NCI-H1436 (cell line): ENCODE data around the gene NECAB2.

ENCODE experiments used
- DNase-seq: peaks from one replicate; lab custom pipeline; 2025; lab: John Stamatoyannopoulos, UW

NECAB2 gene

DNA sequence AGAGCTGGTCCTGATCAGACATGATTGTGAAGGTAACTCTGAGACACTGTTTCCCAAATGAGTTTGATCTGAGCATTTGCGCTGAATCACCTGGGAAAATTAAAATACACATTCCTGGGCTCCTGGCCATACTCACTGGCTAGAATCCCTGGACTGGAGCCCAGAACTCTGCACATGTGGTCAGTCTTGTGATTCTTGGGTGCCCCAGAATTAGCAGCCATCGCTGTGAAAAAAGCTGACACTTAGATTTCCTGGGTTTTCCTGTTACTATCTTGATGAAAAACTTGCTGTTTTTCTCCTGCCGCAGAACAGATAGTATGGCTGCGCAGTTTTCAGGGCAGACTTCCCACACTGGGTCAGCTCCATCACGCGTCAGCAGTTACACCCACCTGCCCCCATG, 24.6 kb downstream of the NECAB2 start:
- no peak for DNase-seq

DNA sequence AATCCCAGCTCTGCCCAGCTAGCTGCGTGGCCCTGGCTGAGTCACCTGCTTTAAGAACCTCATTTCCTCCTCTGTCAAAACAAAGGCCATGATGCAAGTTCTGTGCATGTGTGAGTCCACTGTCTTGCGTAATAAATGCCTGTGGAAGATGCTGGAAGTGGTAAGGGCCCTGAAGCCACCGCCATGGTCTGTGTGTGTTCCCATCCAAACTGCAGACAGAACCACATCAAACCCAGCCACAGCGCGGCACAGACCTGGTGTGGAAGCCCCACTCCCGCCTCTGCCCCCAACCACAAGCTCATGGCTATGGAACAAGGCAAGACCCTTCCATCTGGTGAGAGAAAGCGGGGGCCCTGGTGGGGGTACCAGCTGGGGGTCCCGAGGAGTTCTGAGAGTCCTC, 26.0 kb downstream of the NECAB2 start:
- no peak for DNase-seq

DNA sequence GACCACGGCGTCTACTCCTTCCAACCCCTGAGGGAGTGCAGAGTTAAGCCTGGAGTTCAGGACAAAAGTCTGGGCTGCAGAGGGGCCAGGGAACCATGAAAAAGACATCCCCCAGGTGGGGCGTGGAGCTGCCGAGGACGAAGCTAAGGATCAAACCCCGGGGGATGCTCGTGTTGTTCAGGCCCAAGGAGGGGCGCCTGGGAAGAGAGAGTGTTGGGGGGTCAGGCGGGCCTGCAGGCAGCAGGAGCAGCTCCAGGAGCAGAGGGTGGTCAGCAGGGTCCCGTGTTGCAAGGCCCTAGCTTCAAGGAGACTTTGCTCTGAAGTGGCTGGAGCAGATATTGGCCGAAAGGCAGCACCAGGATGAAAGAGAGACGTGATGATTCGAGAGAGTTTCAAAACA, 26.7 kb downstream of the NECAB2 start:
- DNase-seq: no peak

DNA sequence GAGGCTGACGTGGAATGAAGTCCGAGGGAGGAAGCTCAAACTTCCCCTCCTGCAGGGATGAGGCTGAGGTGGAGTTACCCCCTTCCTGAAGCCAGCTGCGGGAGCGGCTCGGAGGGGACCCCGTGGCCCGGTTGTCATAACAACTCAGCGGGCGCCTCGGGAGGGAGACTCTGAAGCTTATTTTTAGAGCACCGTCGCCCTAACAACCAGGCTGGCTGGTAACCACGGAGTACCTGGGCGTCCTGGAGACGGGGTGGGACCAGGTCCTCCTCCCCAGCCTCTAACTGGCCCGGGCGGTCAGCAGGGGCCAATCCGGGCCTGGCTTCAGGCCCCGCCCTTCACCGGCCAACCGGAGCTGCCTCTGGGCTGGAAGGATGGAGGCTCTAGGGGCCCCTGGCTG, 27.7 kb downstream of the NECAB2 start:
- DNase-seq: peak; percentile 81

DNA sequence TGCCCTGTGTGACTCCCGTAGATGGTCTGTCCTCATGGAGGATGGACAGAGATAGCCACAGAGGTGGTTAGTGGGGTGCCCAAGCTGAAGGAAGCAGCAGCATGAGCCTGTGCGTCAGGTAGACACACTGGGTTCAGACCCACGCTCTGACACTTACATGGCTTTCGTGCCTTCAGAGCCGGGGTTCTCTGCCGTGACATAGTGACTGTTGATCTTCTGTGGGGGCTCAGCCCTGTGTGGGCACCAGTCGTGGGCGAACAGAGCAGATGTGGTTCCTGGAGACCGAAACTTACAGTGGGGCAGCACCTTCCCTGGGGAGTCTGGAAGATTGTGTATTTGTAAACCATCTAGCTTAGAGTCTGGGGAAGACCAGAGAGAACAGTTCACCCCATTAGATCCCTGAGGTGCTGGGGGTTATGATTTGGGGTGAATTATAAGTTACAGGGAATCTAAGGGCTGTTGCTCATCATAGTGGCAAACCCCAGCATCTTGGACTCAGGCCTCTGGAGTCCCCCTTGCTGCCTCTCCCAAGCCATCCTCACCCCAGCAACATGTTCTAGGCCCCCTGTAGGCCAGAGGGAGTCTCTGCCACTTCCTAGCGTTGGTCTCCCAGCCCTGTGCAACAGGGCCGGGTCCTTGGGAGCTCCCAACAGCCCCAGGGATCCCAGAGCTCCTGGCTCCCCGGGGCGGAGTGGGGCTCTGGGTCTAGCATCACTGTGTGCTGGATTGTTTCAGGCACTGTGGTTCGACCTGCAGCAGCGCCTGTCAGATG, 28.6 kb downstream of the NECAB2 start:
- DNase-seq: no peak

DNA sequence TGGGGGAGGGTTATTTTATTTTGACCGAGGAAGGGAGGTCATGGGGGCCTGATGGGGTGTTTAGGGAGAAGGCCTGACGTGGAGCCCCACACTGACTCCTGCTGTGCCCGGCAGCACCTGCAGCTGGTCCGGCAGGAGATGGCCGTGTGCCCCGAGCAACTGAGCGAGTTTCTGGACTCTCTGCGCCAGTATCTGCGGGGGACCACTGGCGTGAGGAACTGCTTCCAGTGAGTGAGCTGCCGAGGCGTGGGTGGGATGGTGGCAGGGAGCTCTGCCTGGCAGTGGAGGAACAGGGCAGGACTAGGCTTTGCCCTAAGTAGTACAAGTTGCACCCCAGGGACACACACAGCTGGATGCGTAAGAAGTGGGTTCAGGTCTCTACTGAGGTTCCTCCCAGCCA, 30.0 kb downstream of the NECAB2 start:
- no peak for DNase-seq

DNA sequence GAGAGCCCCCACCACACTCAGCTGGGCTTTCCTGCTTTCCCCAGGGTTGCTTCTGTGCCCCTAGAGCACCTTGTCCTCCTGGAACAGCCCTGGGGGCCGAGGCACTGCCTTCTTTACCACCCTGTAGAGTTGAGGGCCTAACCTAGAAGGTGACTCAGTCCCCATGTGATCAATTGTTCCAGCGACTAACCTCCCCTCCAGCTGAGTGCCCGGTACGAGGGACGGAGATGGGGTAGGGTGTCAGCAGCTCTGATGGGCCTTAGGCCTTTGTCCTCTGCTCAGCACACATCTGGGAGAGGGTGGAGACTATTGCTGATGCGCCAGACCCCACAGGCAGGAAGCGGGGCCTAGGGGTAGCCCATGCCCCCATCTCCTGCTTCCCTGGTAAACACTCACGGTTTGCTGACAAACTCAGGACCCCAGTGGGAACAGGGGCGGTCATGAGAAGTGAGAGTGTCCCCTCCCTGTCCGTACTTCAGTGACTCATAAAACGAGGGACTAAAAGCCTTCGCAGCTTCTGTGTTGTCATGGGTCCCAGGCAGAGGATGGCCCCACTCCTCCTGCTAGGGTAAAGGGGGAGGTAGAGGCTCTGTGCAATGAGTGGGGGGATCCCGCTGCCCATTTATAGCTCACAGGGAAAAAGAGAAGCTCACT, 33.1 kb downstream of the NECAB2 start:
- no peak for DNase-seq

DNA sequence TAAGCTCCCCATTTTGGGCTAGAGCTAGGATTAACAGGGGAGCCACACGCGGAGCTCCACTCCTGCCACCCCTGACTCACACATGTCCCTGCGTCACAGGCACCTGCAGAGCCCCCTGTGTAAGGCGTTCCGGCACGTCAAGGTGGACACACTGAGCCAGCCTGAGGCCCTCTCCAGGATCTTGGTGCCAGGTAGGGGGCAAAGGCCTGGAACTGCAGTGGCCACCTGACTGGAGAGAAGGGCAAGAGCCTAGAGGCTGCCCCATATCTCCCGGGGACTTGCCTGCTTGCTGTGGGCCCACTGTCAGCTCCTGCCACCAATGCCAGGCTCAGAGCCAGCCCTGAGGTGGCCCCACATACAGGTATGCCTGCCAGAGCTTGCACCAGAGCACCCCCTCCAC, 33.7 kb downstream of the NECAB2 start:
- DNase-seq: no peak

DNA sequence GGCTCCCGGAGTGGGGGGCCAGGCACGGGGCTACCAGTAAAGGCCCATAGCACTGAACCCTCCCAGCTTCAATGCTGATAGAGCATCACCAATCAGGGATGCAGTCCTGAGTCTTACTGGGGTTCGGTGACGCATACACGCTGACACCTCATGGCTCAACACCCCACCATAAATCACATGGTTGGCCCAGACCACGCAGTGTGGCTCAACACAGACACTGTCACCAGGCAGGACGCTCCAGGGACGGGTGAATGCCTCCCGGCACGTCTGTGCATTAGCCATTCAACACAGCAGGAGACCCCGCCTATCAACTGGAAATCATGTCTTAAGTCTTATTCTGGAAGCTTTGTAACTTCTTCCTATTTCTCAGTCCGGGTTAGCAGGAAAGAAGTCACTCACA, 35.0 kb downstream of the NECAB2 start:
- no peak for DNase-seq

DNA sequence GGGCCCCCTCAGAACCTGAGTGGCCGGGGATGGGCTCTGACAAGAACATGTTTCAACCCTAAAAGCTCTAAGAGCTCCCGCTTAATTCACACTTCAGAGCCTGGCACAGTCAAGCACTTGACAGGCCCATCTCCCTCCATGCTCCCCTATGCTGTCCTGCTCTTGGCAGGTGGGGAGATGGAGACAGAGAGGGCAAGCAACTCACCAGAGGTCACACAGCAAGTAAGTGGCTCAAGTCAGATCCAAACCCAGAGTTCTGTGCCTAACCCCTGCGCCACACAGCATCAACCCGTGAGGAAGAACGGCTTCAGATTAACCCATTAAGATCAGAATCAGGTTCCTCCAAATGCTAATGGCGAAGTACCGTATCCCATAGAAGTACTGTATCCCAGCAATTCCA, 36.4 kb downstream of the NECAB2 start:
- DNase-seq: no peak

DNA sequence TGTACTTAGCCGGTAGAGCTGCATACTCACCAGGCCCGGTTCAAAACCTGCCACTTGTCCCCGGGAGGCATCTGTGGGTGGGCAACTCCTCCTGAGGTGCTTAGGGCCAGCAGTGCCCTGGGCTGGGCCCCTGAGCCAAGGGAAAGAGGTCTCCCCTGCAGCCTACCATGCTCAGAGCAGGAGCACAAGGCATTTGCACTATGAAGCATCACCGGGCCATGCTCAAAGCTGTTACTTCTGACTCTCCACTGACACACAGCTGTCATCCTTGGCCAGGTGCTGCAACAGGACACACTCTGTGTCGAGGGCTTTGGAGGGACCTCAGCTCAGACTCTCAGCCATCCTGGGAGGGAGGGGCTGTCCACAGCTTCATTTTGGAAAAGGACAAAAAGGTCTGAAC, 37.3 kb downstream of the NECAB2 start:
- no peak for DNase-seq

DNA sequence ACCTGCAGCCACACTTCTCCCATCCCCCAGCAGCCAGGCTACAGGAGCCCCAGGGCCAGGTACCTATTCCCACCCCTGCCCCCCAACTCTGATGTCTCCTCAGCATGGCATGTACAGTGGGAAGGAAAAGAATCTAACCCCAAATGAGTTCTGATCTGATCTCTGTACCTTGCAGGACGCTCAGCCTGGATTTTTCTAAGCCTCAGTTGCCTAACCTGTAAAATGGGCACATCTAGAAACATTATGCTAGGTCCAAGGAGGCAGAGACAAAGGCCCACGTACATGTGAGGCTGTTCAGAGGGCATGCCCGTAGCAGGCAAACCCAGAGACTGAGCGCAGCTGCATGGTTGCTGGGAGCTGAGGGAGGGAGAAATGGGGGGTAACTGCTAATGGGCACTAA, 39.5 kb downstream of the NECAB2 start:
- no peak for DNase-seq

DNA sequence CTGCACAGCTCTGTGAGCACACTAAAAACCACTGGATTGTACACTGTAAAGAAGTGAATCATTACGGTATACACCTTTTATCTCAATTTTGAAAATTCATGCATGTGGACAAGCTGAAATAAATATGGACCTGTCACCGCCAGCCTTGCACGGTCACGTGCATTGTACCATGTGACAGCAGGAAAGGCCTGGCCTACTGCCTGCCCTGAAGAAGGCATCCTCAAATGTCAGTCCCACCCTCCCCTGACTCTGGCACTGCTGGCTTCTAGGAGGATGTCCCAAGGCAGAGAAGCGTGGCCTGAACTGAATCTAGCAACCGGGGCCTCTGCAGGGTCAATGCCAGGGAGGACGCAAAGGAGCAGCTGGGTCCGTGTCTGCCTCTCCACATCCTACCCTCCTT, 39.9 kb downstream of the NECAB2 start:
- no peak for DNase-seq

DNA sequence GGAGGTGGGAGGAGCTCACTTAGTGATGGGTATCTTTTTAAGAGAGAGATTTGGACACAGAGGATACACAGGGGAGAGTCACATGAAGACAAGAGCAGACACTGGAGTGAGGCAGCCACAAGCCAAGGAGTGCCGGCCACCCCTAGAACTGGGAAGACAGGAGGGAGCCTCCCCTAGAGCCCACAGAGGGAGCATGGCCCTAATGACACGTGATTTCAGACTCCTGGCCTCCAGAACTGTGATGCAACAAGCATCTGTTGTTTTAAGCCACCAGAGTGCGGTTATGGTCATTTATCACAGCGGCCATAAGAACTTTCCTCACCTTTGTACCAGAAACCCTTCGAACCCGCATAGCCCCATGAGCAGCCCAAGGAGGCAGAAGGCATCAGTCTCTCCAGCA, 41.2 kb downstream of the NECAB2 start:
- no peak for DNase-seq

DNA sequence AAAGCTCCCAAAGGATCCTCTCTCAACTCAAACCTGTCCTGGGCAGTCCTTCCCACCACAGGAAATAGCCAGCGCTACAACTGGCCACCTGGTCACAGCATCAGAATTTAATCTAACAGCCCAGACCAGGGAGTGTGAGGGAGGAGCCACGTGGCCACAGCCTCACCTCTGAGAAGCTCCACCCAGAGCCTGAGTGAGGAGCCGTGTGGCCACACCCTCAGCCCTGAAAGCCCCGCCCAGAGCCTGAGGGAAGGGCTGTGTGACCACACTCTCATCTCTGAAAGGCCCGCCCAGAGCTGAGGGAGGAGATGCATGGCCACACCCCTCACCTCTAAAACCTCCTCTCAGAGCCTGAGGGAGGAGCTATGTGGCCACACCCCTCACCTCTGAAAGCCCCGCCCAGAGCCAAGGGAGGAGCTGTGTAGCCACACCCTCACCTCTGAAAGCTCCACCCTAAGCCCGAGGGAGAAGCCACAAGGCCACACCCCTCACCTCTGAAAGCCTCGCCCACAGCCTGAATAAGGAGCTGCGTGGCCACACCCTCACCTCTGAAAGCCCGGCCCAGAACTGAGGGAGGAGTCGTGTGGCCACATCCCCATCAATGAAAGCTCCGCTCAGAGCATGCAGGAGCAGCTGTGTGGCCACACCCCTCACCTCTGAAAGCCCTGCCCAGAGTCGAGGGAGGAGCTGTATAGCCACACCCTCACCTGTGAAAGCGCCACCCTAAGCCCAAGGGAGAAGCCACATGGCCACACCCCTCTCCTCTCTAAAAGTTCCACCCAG, 45.9 kb downstream of the NECAB2 start:
- peak; percentile 99 for DNase-seq

DNA sequence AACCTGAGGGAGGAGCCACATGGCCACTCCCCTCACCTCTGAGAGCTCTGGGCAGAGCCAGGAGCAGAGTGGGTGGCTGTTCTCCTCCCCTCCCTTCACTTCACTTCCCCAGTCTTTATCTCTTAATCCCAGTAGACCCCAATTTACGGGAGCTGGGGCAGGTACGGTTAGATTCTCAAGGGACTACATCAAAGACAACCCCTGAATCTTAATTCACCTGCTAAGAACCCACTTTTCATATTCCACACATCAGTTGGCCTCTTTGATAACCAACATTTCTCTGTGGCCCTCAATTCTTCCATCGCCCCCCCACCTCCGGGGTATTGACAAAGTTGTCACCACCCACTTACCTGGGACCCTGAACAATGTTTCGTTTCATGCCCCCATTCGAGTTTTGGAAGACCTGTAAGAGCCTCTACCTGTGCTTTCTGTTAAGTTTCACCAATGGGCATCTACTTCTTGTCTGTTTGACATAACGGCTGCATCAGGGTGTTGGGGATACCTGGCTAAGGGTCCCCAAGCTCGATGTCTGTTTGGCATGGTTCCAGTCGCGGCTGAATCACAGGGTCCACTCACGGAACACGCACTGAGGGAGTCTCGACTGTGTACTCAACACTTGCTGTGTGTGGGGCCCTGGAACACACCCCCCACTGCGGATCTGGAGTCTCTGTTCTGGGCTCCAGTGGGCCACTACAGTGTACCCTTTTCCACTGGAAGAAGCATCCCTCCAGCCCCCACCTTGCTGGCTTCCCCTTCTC, 46.7 kb downstream of the NECAB2 start:
- DNase-seq: no peak

DNA sequence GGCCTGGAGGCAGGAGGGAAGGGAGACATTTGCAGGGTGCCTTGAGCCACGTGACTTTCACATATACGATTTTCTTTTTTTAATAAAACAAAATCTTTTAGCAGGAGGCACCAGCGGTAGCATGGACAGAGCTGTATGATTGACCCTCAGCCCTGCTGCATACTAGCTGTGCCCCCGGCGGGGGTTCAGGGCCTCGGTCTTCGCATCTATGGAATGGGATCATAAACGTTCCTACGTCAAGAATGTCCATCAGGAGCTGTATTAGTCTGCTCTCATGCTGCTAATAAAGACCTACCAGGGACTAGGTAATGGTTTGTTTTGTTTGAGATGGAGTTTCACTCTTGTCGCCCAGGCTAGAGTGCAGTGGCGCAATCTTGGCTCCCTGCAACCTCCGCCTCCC, 47.4 kb downstream of the NECAB2 start:
- no peak for DNase-seq

DNA sequence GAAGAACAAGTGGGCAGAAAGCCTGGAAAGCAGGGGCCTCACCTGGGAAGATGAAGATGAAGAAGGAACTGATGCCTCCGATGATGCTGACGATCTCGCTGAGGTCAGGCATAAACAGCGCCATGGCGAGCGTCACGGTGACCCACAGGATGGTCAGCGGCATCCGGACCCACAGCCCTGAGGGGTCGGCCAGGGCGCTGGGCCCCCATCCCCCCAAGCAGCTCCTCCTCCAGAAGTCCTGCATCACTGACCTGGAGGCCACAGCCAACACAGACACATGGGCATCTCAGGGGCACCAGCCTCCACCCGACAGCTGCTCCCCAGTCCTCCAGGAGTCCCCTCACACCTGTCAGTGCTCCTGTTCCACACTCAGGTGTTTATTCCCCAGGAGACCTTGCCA, 48.4 kb downstream of the NECAB2 start:
- DNase-seq: no peak

DNA sequence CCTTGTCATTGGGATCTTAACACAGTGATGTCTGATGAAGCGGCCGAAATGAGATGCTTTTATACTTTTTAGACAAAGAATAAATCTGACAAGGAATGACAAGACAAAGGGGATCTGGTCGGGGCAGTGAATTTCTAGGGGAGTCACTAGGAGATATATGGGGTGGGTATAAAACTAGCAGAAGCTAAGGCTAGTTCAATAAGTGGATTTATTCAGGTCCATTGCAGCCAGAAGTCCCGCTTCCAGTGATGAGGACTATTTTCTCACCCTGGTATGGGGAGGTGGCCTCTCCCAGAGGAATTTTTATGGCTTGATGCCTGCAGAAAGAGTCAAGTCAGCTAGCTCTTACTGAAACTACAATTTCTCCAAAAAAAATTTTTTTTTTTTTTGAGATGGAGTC, 50.7 kb downstream of the NECAB2 start:
- no peak for DNase-seq

DNA sequence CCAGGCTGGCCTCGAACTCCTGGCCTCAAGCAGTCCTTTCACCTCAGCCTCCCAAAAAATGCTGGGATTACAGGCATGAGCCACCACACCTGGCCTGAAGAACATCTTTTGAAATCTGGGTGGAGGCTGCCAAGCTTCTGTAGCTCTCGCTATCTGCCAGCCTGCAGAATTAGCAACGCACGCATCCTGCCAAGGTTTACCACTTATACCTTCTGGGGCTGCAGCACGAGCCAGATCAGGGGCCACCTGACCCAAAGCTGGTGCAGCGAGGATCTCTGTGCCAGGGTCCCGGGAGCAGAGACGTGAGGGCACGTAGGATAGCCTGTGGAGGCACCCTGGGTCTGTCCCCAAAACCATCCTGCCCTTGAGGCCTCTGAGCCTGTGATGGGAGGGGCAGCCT, 52.3 kb downstream of the NECAB2 start:
- no peak for DNase-seq

DNA sequence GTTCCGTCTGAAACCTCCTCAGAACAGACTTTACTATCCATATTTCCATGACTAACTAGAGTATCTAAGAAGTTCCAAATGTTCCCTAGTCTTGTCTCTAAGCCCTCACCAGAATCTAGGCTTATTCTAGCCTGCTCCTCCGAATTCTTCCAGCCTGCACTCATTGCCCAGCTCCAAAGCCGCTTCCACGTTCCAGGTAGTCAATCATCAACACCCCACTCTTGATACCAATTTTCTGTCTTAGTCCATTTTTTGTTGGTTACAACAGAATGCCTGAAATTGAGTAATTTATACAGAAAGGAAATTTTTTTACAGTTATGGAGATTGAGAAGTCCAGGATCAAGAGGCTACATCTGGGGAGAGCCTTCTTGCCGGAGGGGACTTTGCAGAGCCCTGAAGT, 53.4 kb downstream of the NECAB2 start:
- DNase-seq: no peak

DNA sequence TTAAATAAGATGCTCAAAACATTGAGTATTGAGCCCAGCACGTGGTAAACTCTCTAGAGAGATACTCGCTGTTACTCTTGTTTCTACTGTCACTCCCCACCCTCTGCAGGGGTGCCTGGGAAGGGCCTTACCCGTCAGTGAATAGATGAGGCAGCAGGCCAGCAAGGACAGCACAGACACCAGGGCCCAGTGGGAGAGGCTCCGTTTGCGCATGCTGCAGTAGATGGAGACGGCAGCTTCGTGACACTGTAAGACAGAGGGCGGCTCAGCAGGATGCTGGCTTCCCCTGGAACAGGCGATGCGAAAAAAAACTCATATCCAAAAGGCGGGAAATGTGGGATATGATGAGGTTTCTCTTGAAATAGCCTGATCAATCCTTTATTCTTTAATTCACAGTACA, 54.6 kb downstream of the NECAB2 start:
- DNase-seq: no peak

DNA sequence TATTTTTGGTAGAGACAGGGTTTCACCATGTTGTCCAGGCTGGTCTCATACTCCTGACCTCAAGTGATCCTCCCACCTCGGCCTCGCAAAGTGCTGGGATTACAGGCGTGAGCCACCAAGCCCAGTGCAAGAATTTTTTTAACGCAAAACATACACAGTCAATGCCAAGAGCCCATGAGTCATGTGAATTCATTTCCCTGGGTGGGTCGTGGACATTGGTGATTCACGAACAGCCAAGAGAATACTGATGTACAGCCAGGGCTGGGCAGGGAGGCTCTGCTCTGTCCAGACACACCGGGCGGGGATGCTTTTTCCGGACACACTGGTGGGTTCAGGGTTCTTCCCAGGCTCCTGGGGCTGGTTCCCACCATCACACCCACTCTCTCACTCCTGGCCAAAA, 56.8 kb downstream of the NECAB2 start:
- DNase-seq: no peak
